Measurements from ENCODE around the gene ABCC8. TPM values are rescaled to one million over a fixed set of nuclear protein-coding genes. Genes with fewer than 3 reads are reported as not detected.

The ABCC8 gene
- total RNA-seq, 1 donor from 2014 or later = 4.9 TPM

DNA sequence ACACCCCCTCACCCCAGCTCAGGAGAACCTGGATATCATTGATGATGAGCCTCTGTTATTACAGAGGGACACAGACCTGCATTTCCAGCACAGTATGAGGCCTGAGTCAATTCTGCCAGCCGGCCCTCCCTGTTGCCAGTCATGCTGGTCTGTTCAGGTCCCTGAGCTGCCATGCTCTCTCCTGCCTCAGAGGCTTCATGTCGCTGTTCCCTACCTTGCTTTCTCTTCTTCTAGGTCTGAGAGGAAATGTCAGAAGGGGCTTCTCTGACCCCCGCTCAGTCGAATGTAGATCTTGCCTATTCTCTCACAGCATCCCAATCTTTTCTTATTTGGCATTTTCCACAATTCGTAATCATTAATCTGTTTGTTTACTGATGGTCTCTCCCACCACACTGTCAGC lies 21.8 kb upstream of the ABCC8 start:
- no peaks in the 10 kb centered on the region for H3K4me1 ChIP-seq
- no peaks in the 10 kb centered on the region for H3K27me3 ChIP-seq (ENCODE audit: low read depth)
- intact Hi-C loops (cut with DNase I) = no loop called here
- TF ChIP-seq, protein P1, sequence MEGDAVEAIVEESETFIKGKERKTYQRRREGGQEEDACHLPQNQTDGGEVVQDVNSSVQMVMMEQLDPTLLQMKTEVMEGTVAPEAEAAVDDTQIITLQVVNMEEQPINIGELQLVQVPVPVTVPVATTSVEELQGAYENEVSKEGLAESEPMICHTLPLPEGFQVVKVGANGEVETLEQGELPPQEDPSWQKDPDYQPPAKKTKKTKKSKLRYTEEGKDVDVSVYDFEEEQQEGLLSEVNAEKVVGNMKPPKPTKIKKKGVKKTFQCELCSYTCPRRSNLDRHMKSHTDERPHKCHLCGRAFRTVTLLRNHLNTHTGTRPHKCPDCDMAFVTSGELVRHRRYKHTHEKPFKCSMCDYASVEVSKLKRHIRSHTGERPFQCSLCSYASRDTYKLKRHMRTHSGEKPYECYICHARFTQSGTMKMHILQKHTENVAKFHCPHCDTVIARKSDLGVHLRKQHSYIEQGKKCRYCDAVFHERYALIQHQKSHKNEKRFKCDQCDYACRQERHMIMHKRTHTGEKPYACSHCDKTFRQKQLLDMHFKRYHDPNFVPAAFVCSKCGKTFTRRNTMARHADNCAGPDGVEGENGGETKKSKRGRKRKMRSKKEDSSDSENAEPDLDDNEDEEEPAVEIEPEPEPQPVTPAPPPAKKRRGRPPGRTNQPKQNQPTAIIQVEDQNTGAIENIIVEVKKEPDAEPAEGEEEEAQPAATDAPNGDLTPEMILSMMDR (IDR thresholded peaks at IDR 0.05) = no peak
- H3K36me3 ChIP-seq = no peaks in the 10 kb centered on the region
- DNase-seq = no peak
- H3K4me3 ChIP-seq = no peak overlapping the region
- no peak for ATAC-seq
- no peaks in the 10 kb centered on the region for H3K9me3 ChIP-seq
- H3K27ac ChIP-seq = no peak overlapping the region

DNA sequence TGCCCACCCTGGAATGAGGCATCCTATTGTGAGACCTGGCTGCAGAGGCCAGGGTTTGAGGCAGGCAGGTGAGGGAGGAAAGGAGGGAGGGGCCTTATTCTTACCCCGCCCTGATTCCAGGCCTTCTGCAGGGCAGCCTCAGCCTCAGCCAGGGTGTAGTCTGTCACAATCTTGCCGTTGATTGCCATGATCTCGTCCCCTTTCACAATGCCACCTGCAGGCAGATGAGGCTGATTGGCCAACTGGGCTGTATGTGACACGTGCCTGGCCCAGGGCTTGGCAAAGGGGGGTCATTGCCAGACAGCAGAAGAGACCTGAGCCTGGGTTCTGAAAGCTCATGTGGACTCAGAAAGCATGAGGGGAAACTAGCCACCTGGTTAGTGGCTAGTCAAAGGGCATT lies 21.4 kb upstream of the ABCC8 start:
- Histone ChIP-seq H3K9me3 (no peaks in the 10 kb centered on the region), H3K4me3 (no peak overlapping the region), H3K27ac (no peak overlapping the region), H3K36me3 (no peaks in the 10 kb centered on the region), H3K4me1 (no peaks in the 10 kb centered on the region), H3K27me3 (ENCODE audit: low read depth) (no peaks in the 10 kb centered on the region)
- TF ChIP-seq, protein P1 (IDR thresholded peaks at IDR 0.05) = no peak
- DNase-seq (no peak), ATAC-seq (no peak)
- intact Hi-C loops (cut with DNase I) = no loop called here

DNA sequence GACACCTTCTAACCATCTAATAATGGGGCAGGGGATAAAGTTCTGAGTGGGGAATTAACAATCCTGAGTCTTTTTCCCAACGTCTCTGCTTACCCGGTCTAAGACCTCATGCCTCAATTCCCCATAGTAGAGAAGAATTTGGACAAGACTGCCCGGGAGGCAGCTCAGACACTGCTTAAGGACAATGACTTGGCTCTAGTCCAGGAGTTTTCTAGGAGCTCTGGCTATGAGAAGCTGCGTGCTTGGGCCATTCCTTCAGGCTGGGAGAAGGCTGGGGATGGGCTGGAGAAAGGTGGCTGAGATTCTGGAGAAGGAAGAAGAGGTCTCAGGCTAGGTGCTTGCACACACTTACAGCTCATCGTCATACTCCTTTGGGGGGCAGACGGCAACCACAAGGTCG lies 19.8 kb upstream of the ABCC8 start:
- DNase-seq (no peak), ATAC-seq (no peak)
- no peak overlapping the region for H3K4me3 ChIP-seq
- H3K9me3 ChIP-seq = no peaks in the 10 kb centered on the region
- TF ChIP-seq, protein P1 (IDR thresholded peaks at IDR 0.05) = no peak
- intact Hi-C loops (cut with DNase I) = no loop called here
- no peak overlapping the region for H3K27ac ChIP-seq
- no peaks in the 10 kb centered on the region for H3K36me3 ChIP-seq
- H3K27me3 ChIP-seq (ENCODE audit: low read depth) = no peaks in the 10 kb centered on the region
- H3K4me1 ChIP-seq = no peaks in the 10 kb centered on the region

DNA sequence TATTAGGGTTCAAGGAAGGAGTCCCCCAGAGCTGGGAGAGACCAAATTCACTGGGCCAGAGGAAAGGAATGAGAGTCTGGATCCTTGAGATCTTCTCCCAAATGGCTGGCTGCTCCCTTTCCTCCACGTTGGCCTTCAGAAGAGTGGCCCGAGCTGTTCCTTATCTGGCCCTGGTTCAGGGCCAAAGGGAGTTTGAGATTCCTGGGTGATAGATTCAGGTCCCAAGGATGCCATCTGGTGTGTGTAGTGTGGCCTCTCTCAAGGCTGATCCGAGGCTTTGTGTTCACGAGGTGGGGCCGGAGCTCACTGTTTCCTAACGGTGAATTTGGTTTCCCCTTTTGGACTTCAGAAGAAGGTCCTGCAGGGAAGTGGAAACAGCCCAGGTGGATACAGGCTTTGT lies 17.4 kb upstream of the ABCC8 start:
- TF ChIP-seq, protein P1 (IDR thresholded peaks at IDR 0.05) = no peak
- H3K4me1 ChIP-seq = no peaks in the 10 kb centered on the region
- no peaks in the 10 kb centered on the region for H3K36me3 ChIP-seq
- H3K4me3 ChIP-seq = no peak overlapping the region
- no peak overlapping the region for H3K27ac ChIP-seq
- ATAC-seq = no peak
- no peaks in the 10 kb centered on the region for H3K9me3 ChIP-seq
- intact Hi-C loops (cut with DNase I) = no loop called here
- DNase-seq = no peak
- no peaks in the 10 kb centered on the region for H3K27me3 ChIP-seq (ENCODE audit: low read depth)

DNA sequence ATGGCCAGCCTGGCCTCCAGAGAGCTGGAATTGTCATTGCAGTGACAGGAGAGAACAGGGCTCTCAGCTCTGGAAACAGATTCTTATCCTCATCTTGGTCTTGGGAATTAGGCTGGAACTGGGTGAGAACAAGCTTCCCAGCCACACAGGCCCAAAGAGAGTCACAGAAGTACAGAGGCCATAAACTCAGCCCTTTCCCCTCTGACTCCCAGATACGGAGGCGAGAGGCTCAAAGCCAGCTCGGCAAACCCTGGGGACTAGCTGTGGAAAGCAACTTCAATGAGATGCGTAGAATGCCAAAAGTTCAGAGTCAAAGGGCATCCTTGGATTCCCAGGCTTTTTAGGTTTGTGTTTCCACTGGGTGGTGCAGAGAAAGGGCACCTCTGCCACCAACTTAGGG lies 14.3 kb upstream of the ABCC8 start:
- DNase-seq (no peak), ATAC-seq (no peak)
- Histone ChIP-seq H3K9me3 (no peaks in the 10 kb centered on the region), H3K36me3 (no peaks in the 10 kb centered on the region), H3K27ac (no peak overlapping the region), H3K27me3 (ENCODE audit: low read depth) (no peaks in the 10 kb centered on the region), H3K4me3 (no peak overlapping the region), H3K4me1 (no peaks in the 10 kb centered on the region)
- TF ChIP-seq, protein P1 (IDR thresholded peaks at IDR 0.05) = no peak
- intact Hi-C loops (cut with DNase I) = no loop called here

DNA sequence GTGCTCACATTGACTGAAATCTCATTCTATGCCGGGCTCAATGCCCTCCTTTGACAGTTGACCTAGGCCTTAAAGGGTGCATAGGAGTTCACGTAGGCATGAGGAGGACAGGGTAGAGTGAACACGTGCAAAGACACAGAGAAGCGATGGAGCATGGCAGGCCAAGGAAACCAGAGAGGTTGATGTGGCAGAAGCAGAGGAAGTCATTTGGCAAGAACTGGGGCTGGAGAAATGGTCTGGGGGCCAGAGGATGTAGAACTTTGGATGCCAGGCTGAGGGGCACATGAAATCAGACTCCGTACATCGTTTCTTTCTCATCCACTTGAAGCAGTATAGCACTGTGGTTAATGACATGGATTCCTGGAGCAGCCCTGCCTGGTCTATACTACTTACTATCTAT lies 13.6 kb upstream of the ABCC8 start:
- no peak overlapping the region for H3K4me3 ChIP-seq
- ATAC-seq (no peak), DNase-seq (no peak)
- TF ChIP-seq, protein P1 (IDR thresholded peaks at IDR 0.05) = no peak
- H3K27me3 ChIP-seq (ENCODE audit: low read depth) = no peaks in the 10 kb centered on the region
- H3K36me3 ChIP-seq = no peaks in the 10 kb centered on the region
- H3K4me1 ChIP-seq = no peaks in the 10 kb centered on the region
- intact Hi-C loops (cut with DNase I) = no loop called here
- no peaks in the 10 kb centered on the region for H3K9me3 ChIP-seq
- no peak overlapping the region for H3K27ac ChIP-seq
